ENCODE results near the gene CHST12.
"Not testable (repeated sequence)": the region's sequence is repeated elsewhere in the genome, so short reads cannot be mapped to it uniquely, and the experiment has no call there.

Gene CHST12

DNA sequence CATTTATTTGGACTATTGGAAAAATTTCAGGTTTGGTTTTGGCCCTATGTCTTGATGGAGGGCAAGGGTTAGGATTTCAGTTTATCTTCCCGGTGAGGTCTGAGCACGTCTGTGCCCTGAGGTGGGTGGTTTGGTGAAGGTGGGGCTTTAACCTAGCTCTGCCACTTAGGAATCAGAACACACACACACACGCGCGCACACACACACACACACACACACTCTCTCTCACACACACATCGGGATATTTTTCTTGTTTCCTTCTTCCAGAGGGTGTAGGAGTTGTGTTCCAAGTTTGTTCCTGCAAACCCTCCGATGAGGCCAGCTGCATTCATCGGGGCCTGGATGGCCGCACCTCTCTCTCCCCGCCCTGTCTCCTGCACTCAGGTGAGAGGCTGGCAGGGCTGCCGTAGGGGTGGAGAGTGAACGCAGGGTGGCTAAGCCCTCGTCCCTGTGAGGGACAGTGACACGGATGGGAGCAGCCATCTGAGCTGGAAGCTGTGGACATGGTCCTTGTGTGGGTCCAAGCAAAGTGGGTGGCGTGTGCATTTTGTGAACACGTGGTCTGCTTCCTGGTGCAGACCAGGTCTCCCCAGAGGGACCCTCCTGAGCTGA is 34.2 kb downstream of the CHST12 start:
- DNase-seq = no peak

GRCh38 chr7:2438186-2438585 is 34.8 kb downstream of the CHST12 start:
- DNase-seq = no peak

- DNase-seq = no peak
Observed at GRCh38 chr7:2438775-2439174, 35.4 kb downstream of the CHST12 start.

GRCh38 chr7:2440608-2441245 is 37.3 kb downstream of the CHST12 start:
- DNase-seq = no peak

DNA sequence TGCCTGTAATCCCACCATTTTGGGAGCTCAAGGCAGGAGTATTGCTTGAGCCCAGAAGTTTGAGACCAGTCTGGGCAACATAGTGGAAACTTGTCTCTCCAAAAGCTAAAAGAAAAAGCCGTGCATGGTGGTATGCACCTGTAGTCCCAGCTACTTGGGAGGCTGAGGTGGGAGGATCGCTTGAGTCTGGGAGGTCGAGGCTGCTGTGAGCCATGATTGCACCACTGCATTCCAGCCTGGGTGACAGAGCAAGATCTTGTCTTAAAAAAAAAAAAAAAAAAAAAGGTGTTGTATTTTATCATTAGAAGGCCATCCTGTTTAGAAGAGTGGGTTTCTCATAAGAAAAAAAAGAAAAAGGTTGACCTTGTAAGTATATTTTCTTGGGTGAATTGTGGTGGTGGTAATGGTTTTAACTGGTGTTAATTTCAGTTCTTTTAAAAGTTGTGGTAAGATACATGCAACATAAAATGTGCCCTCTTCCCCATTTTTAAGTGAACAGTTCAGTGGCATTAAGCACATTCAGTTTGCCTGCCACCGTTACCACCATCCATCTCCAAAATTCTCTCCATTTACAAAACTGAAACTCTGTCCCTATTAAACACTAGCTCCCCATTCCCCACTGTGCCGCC is 38.1 kb downstream of the CHST12 start:
- no peak for DNase-seq

- no peak for DNase-seq
Observed at GRCh38 chr7:2443491-2443890, 40.1 kb downstream of the CHST12 start.

DNA sequence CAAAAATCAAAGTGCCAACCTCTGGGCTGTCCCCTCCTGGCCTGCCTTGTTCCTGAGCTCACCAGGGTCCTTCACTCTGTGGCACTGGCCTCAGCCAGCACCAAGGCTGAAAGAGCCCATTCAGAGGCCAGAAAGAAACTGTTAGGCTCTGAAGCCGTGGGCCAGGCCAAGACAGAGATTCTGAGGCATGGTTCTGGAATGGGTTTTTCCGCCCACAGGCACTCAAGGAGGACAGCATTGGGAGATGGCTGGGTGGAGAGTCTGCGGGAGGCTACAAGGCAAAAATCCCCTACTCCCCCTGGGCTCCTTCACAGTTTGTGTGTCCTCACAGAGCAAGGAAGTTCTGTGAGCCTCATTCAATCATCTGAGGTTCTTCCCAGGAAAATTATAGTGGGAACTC is 41.1 kb downstream of the CHST12 start:
- DNase-seq = no peak

- DNase-seq = no peak
Observed at GRCh38 chr7:2445047-2445446, 41.6 kb downstream of the CHST12 start.

DNA sequence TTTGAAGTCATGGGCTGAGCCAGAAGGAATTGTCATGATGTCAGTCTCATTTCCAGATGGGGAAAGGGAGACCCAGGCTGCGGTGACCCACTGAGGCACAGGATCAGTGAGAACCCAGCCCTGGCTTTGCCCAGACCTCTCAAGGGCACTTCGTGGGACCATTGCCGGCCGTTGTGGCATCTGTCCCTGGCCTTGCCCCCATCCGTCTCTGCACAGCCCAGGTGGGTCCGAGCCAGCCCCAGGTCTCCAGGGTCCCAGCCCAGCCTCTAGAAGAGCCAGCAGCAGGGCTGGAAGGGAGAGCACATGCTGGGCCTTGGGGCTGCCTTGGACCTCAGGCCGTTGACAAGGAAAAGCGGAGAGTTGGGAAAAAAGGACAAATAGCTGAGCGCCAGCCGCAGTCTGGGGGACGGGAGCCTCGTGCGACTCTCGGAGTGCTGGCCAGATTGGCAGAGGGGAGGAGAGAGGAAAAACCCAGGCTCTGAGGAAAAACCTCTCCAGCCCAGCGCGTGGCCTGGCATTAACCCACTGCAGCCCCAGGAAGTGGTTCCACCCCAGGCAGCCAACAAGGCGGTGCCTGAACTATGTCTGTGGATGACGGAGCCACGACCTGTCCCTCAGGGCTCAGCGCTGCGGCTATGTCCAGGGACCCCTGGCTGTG is 42.6 kb downstream of the CHST12 start:
- DNase-seq = no peak

DNA sequence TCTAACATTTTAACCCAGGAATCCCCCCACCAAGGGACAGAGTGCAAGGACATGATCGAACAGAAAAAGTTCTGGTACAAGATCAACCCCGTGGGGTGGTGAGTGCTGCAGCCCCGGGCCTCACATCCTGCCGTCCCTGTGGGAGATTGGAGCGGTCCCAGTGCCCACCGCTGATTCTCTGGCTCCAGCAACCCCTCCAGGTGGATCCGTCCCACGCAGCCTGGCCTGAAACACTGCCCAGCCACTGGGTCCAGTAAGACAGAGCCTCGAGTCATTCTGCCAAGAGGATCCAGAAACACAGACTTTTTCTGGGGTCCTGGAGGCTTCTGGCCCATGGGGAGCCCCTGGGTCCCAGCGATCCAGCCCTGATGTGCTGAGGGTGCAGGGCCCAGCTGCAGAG is 43.3 kb downstream of the CHST12 start:
- no peak for DNase-seq

DNA sequence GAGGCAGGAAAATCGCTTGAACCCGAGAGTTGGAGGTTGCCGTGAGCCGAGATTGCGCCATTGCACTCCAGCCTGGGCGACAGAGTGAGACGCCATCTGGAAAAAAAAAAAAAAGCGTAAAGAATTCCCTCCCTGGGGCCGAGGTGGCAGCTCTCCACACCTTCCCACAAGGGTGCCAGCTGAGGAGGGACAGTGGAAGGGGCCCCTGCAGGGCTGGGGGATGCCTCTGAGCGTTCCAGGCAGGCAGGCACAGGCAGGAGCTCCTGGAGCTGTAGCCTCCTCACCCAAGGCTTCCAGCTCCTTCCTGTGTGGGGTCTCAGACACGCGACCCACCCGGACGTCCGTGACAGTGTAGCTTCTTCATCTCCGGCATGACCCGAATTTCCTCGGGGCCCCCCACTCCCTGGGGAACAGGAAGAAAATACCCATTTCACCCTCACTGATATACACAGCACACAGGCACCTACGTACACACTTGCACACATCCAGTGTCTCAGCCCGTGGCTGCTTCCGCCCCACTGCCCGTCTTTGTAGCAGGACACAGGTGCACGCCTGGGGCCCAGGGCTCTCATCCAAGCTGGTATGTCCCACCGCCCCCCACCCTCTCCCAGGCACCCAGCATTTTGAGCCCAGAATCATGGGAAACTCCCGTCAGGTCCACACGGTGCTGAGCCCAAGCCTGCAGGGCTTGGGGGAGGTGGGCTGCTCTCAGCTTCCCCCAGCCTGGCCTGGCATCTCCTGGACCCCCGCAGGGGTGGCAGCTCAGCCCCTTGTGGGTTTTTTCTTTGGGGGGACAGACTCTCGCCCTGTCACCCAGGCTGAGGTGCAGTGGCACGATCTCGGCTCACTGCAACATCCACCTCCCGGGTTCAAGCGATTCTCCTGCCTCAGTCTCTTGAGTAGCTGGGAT is 47.0 kb downstream of the CHST12 start:
- peak; percentile 49 for DNase-seq

- peak; percentile 84 for DNase-seq
Observed at GRCh38 chr7:2451171-2452073, 48.0 kb downstream of the CHST12 start.

DNA sequence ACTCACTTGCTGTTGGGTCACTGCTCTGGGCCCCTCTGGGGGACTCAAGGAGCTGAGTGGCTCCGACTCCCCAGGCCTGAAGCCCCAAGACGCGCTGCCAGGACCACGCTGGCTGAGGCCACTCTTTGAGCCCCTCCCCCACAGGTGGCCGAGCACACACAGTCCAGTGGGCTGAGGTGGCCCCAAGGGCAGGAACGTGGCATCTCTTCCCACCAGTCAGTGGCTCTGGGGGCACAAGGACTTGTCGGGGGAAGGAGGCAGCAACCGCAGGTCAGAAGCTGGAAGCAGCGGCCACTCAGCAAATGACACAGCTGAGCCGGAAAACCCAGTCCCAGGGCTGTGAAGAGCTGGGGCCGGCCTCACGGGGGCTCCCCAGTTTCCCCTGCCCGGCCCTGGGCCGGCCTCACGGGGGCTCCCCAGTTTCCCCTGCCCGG is 48.7 kb downstream of the CHST12 start:
- DNase-seq = no peak

- DNase-seq = no peak
Observed at GRCh38 chr7:2452643-2453270, 49.3 kb downstream of the CHST12 start.

- DNase-seq = not testable (repeated sequence)
Observed at GRCh38 chr7:2453849-2454248, 50.4 kb downstream of the CHST12 start.

DNA sequence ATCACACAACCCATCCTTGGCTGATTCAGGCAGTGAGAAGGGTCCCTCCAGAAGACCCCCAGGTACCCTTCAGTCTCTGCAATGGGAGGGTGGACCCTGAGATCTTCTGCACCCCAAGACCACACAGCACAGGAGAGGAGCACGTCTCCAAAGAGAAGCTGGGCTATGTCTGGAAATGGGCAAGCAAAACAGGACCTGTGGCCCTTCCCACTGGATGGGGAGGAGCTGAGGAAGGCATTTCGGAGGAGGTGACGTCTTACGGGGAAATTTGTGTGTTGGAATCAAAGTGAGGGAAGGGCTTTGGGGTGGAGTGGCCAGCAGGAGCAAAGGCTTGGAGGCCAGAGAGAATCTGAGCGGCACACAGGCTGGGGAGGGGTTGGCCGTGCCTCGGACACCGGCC is 56.3 kb downstream of the CHST12 start:
- no peak for DNase-seq

- DNase-seq = no peak
Observed at GRCh38 chr7:2460188-2460587, 56.8 kb downstream of the CHST12 start.

GRCh38 chr7:2460641-2461040 is 57.2 kb downstream of the CHST12 start:
- DNase-seq = no peak

DNA sequence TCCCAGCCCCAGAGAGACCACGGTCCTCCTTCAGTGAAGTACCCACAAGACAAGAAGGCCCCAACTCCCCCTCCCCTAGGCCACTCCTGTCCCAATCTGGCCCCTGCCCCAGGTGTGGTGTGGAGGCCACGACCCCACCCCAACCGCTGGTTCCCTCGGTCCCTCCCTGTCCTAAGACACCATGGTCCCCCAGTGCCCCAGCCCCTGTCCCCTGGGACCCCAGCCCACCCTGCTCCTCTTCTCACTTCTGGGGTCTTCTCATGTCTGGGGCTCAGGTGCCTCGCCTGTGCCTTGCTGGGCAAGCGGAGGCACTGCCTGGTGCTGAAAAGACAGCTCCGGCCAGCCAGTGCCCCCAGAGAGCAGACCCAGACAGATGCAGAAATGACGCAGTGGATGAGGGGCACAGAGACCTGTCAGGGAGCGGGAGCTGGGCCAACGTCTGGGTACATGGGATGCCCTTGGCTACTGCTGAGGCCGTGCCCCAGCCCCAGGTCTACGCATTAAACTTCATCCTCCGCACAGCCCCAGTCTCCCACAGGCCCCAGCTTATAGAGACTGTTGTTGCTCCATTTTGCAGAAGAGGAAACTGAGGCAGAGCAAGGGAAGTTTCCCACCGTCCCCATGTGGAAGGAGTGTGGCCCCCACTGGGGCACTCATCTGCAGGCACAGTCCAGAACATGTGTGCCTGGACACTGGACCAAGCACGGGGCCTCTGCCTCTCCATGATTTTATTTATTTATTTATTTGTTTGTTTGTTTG is 58.0 kb downstream of the CHST12 start:
- no peak for DNase-seq

DNA sequence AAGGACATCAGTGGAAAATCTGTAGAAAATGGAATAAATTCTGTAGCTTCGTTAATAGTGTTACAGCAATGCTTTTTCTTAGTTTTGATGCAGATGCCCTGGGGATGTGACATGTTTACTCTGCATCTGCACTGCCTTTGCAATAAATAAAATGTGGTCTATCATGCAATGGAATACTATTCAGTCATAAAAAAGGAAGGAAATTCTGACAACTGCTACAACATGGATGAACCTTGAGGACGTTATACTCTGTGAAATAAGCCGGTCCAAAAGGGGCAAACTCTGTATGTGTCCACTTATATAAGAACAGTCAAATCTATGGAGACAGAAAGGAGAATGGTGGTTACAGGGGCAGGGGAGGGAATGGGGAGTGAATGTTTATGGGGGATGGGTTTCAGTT is 59.3 kb downstream of the CHST12 start:
- no peak for DNase-seq

- peak; percentile 38 for DNase-seq
Observed at GRCh38 chr7:2465928-2466327, 62.5 kb downstream of the CHST12 start.

All from NCI-H69 (cell line).